NB4 (cell line): ENCODE data around the gene TRIM39.

ENCODE experiments used
- CTCF ChIP-seq: IDR thresholded peaks from one replicate; pipeline ENCODE4 v1.5.1; 2012; ENCODE audit warnings: low read depth, low read length
- MAX ChIP-seq: IDR thresholded peaks from 2 replicates; pipeline ENCODE4 v1.6.1; 2011; ENCODE audit warnings: low read depth, low read length
- MYC ChIP-seq: IDR thresholded peaks from 2 replicates; pipeline ENCODE4 v1.6.1; 2011; ENCODE audit warnings: low read depth, low read length
- POLR2A ChIP-seq: IDR thresholded peaks from 2 replicates; pipeline ENCODE4 v1.6.1; 2011; ENCODE audit warnings: mild to moderate bottlenecking; ENCODE audit not compliant: insufficient read length; ENCODE audit errors: extremely low read depth

- no peak for TF ChIP-seq CTCF
- TF ChIP-seq POLR2A = no peak
- peak; percentile 94 for TF ChIP-seq MAX
- TF ChIP-seq MYC = peak; percentile 51; the same call in 1 of the 2 replicates
Observed at GRCh38 chr6:30325873-30326525, 728 bp upstream of the TRIM39 start.
